WI38 (cell line): ENCODE data around the gene MCFD2.

ENCODE experiments used
- H3K4me3 ChIP-seq: 2 replicates; pipeline ENCODE4 v1.5.1; 2011; ENCODE audit warnings: low read depth, mild to moderate bottlenecking, control low read depth, low read length
- CTCF ChIP-seq: IDR thresholded peaks from 2 replicates; pipeline ENCODE4 v1.5.1; 2012; ENCODE audit warnings: low read depth, mild to moderate bottlenecking, control low read depth, low read length

MCFD2 gene

GRCh38 chr2:46887028-46887885 lies 28.3 kb downstream of the MCFD2 start:
- H3K4me3 ChIP-seq = no peak overlapping the region
- no peak for TF ChIP-seq CTCF

GRCh38 chr2:46886268-46887027 lies 29.2 kb downstream of the MCFD2 start:
- TF ChIP-seq CTCF = no peak
- no peak overlapping the region for H3K4me3 ChIP-seq

- H3K4me3 ChIP-seq = no peak overlapping the region
- TF ChIP-seq CTCF = no peak
These were observed 30.2 kb downstream of the MCFD2 start for GRCh38 chr2:46885376-46885775.

GRCh38 chr2:46879511-46879910 lies 36.1 kb downstream of the MCFD2 start:
- no peak for TF ChIP-seq CTCF
- H3K4me3 ChIP-seq = no peak overlapping the region

GRCh38 chr2:46878886-46879285 lies 36.7 kb downstream of the MCFD2 start:
- 0 out of 2 replicates have a peak, but pooled peaks have one; percentile 6 for TF ChIP-seq CTCF
- H3K4me3 ChIP-seq = no peak overlapping the region

- H3K4me3 ChIP-seq = no peak overlapping the region
- TF ChIP-seq CTCF = no peak
These were observed 37.2 kb downstream of the MCFD2 start for GRCh38 chr2:46878240-46878877.

- no peak for TF ChIP-seq CTCF
- H3K4me3 ChIP-seq = no peak overlapping the region
These were observed 37.9 kb downstream of the MCFD2 start for GRCh38 chr2:46877619-46878113.
